Activated T-helper 1 cell treated with Interleukin-2 at 50 U/mL for 16 hours (primary cell): ENCODE data around the gene DNAH8.

Experiments
- DNase-seq: peaks from one replicate; pipeline ENCODE4 v3.0.0-alpha.2; 2020; ENCODE audit warnings: low read depth

Gene DNAH8

GRCh38 chr6:38974389-38975151, 259.5 kb downstream of the DNAH8 start:
- DNase-seq = no peak

GRCh38 chr6:38975621-38976049, 260.5 kb downstream of the DNAH8 start:
- no peak for DNase-seq

GRCh38 chr6:38976051-38976450, 260.9 kb downstream of the DNAH8 start:
- no peak for DNase-seq

GRCh38 chr6:38976801-38977500, 261.8 kb downstream of the DNAH8 start:
- no peak for DNase-seq

- DNase-seq = no peak
These were observed 263.1 kb downstream of the DNAH8 start for GRCh38 chr6:38978139-38978704.

GRCh38 chr6:38982470-38982869, 267.4 kb downstream of the DNAH8 start:
- DNase-seq = no peak

- DNase-seq = no peak
These were observed 269.6 kb downstream of the DNAH8 start for GRCh38 chr6:38984723-38985122.

- no peak for DNase-seq
These were observed 270.7 kb downstream of the DNAH8 start for GRCh38 chr6:38985839-38986238.

GRCh38 chr6:38987503-38987902, 272.4 kb downstream of the DNAH8 start:
- DNase-seq = no peak

GRCh38 chr6:38988736-38989449, 273.8 kb downstream of the DNAH8 start:
- DNase-seq = no peak

- DNase-seq = no peak
These were observed 275.4 kb downstream of the DNAH8 start for GRCh38 chr6:38990475-38990874.

GRCh38 chr6:38996676-38997075, 281.6 kb downstream of the DNAH8 start:
- DNase-seq = no peak

GRCh38 chr6:38997128-38997761, 282.1 kb downstream of the DNAH8 start:
- no peak for DNase-seq

- DNase-seq = no peak
These were observed 288.0 kb downstream of the DNAH8 start for GRCh38 chr6:39003072-39003471.

GRCh38 chr6:39003492-39003891, 288.4 kb downstream of the DNAH8 start:
- no peak for DNase-seq

GRCh38 chr6:39004801-39005200, 289.7 kb downstream of the DNAH8 start:
- DNase-seq = no peak

- DNase-seq = no peak
These were observed 290.7 kb downstream of the DNAH8 start for GRCh38 chr6:39005774-39006173.

GRCh38 chr6:39007575-39007974, 292.5 kb downstream of the DNAH8 start:
- DNase-seq = no peak

- no peak for DNase-seq
These were observed 293.6 kb downstream of the DNAH8 start for GRCh38 chr6:39008737-39009136.

GRCh38 chr6:39009476-39009875, 294.4 kb downstream of the DNAH8 start:
- no peak for DNase-seq

- no peak for DNase-seq
These were observed 301.9 kb downstream of the DNAH8 start for GRCh38 chr6:39016839-39017546.

GRCh38 chr6:39017547-39017880, 302.4 kb downstream of the DNAH8 start:
- no peak for DNase-seq
